Effector memory CD8-positive, alpha-beta T cell (primary cell): ENCODE results near the gene ZDHHC15.
"Not testable (repeated sequence)": the region's sequence is repeated elsewhere in the genome, so short reads cannot be mapped to it uniquely, and the experiment has no call there.

Experiments
- ATAC-seq: fragments of 150-1000 bp; cut with Tn5 transposase; replicated peaks from 2 replicates; pipeline ENCODE4 v1.10.0; 2021; ENCODE audit warnings: mild to moderate bottlenecking, moderate library complexity
- DNase-seq, 3 experiments: peaks; one replicate each; pipeline ENCODE4 v3.0.0; 2021
- H3K27ac Mint-ChIP-seq, 2 donors: one replicate each; pipeline ENCODE4 v1.8.0; 2022; ENCODE audit warnings: mild to moderate bottlenecking in 2 of 2, mixed read lengths in 2 of 2, moderate library complexity in 2 of 2
- H3K27me3 Mint-ChIP-seq, 2 donors: one replicate each; pipeline ENCODE4 v1.8.0; 2022; ENCODE audit warnings: mixed read lengths in 2 of 2
- H3K36me3 Mint-ChIP-seq: one replicate; pipeline ENCODE4 v1.8.0; 2022; ENCODE audit warnings: mild to moderate bottlenecking, moderate library complexity, mixed read lengths; ENCODE audit not compliant: insufficient read depth
- H3K4me1 Mint-ChIP-seq, 2 donors: one replicate each; pipeline ENCODE4 v1.8.0; 2022; ENCODE audit warnings: low read depth in 2 of 2, mixed read lengths in 2 of 2
- H3K4me3 Mint-ChIP-seq, 2 donors: one replicate each; pipeline ENCODE4 v1.8.0; 2022; ENCODE audit warnings: mild to moderate bottlenecking in 2 of 2, mixed read lengths in 2 of 2, moderate library complexity in 2 of 2
- H3K9me3 Mint-ChIP-seq, 2 donors: one replicate each; pipeline ENCODE4 v1.8.0; 2022; ENCODE audit warnings: mixed read lengths in 2 of 2
- total RNA-seq, 9 experiments: gene quantifications; one replicate each; lab custom pipeline; 2026; lab: John Stamatoyannopoulos, UW

Gene ZDHHC15, protein sequence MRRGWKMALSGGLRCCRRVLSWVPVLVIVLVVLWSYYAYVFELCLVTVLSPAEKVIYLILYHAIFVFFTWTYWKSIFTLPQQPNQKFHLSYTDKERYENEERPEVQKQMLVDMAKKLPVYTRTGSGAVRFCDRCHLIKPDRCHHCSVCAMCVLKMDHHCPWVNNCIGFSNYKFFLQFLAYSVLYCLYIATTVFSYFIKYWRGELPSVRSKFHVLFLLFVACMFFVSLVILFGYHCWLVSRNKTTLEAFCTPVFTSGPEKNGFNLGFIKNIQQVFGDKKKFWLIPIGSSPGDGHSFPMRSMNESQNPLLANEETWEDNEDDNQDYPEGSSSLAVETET
- total RNA-seq: 0 to 0.36 (median 0.17) reads per million in 9 experiments

DNA sequence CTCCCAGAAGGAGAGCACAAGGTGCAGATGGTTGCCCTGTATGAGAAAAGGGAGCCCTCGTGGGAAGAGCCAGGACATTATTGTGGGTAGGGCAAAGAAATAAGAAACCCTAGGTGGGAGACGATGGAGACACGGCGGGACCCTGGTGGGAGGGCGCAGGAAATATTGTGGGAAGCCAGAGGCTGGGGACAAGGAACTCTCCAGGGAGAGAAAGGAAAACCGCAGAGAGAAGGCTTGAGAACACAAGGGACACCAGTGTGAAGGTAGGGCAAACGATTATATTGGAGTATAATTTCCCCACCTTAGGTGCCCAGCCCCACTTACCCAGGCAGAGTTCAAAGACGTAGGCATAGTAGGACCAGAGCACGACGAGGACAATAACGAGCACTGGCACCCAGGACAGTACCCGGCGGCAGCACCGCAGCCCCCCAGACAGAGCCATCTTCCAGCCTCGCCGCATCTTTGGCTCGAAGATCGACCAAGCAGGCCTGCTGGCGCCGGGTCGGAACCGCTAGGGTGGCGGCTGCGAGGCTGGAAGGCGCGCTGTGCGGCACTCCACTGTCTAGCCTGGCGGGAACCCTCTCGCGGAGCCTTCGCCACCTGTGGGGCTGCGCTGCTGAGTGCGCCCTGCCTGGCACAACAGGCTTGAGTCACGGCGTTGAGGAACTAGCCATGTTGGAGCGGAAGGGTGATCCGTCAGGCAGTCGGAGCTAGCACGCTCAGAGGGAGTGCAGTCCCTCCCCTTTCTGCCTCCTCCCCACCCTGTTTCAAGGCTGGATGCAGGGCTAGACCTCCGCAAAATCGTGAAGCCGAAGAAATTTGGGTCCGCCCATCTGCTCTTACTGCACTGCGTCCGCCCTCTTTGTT, at the start of gene ZDHHC15:
ZDHHC15 (minus strand) TSS at position 473 of the 867 bp plus-strand sequence; CDS start at position 460, 13 bp downstream.
- ATAC-seq (peak; percentile 45), DNase-seq (peak in 1 of 3 experiments; percentile 0)
- H3K27ac Mint-ChIP-seq: no peak within 1 kb of the TSS
- H3K4me3 Mint-ChIP-seq: peak within 1 kb of the TSS; percentile 62 to 68
- H3K36me3 Mint-ChIP-seq: no peaks in the 10 kb centered on the region
- H3K27me3 Mint-ChIP-seq: peaks cover 19 to 20% of the 10 kb centered on the region in 2 donors
- no peaks in the 10 kb centered on the region for H3K9me3 Mint-ChIP-seq
- peaks cover 8% of the 10 kb centered on the region in 2 donors for H3K4me1 Mint-ChIP-seq

DNA sequence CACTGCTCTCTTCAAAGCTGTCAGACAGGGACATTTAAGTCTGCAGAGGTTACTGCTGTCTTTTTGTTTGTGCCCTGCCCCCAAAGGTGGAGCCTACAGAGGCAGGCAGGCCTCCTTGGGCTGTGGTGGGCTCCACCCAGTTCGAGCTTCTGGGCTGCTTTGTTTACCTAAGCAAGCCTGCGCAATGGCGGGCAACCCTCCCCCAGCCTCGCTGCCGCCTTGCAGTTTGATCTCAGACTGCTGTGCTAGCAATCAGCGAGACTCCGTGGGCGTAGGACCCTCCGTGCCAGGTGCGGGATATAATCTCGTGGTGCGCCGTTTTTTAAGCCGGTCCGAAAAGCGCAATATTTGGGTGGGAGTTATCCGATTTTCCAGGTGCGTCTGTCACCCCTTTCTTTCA, 37.7 kb upstream of the ZDHHC15 start:
- not testable (repeated sequence) for H3K27ac Mint-ChIP-seq, H3K4me1 Mint-ChIP-seq, H3K4me3 Mint-ChIP-seq, ATAC-seq, H3K9me3 Mint-ChIP-seq, H3K27me3 Mint-ChIP-seq, H3K36me3 Mint-ChIP-seq, DNase-seq

DNA sequence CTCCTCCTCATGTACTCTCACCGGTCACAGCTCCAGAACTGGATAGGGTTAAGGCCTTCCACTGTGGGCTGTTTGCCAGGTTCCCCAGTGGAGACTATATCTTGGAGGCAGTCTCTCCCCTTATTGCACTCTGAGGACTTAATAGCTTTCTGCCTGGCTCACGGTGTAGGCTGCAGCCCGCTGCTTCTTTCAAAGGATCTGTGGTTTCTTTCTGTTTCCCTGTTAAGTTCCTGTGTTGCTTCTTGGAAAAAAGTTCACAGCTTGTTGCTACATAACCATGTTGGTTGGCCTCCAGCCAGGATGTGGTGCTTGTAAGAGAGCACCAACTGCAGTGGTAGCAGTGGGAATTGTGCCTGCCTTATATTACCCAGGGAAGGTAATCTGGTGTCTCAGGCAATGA, 24.9 kb upstream of the ZDHHC15 start:
- no peak for ATAC-seq
- Mint-ChIP-seq H3K27me3 (no peaks in the 10 kb centered on the region), H3K36me3 (no peaks in the 10 kb centered on the region)

DNA sequence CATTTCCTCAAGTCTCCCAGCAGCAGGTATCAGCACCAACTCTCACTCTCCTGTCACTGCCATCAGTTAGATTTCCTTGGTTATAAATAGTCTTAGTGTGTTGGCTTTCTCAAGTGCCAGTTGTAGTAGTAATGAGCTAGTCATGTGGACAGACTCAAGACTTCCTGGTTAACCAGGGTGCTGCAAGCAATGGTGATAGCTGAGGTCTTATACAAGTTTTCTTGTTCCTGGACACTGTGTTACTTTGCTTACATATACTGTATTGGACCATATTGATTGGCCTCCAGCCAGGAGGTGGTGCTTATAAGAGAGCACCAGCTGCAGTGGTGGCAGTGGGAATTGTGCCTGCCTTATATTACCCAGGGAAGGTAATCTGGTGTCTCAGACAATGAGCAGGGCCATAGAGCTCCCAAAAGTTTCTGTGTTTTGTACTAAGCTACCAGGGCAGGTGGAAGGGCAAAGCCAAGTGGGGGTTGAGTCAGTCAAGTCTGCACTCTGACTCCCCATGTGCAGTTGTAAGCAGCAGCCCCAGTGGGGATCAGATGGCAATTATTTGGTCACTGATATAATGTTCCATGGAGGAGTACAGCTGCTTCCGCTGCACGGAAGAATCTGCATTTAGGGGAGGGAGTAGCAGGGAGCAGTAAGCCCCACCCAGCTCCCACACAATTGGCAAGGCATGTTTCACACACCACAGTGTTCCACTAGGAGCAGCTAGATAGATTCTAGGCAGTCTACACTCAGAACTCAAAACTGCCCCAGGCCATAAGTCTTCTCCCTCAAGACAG, 24.1 kb upstream of the ZDHHC15 start:
- H3K4me3 Mint-ChIP-seq: no peak overlapping the region
- no peaks in the 10 kb centered on the region for H3K4me1 Mint-ChIP-seq
- H3K36me3 Mint-ChIP-seq: no peaks in the 10 kb centered on the region
- H3K9me3 Mint-ChIP-seq: no peaks in the 10 kb centered on the region
- DNase-seq: no peak
- H3K27ac Mint-ChIP-seq: no peak overlapping the region
- no peaks in the 10 kb centered on the region for H3K27me3 Mint-ChIP-seq
- no peak for ATAC-seq

More for the DNA sequence above, 24.9 kb upstream of the ZDHHC15 start:
- Mint-ChIP-seq H3K27ac (no peak overlapping the region), H3K4me1 (no peaks in the 10 kb centered on the region), H3K9me3 (no peaks in the 10 kb centered on the region), H3K4me3 (no peak overlapping the region)
- no peak for DNase-seq

DNA sequence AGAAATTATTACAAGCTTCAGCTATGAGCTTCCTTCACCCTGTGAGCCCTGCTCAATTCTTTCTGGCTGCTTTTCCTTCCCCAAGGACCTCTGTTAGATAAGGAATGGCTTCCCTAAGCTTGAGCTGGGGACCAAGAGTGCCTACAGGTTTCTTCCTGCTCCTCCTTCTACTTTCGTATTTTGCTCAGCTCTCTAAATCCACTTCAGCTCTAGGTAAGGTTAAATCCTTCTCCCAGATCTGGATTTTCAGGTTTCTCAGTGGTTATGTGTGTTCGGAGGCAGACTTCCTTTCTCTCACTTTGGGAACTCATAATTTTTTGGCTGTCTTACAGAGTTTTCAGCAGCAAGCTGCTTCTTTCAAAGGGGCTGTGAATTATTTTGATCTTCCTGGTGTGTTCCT, 21.9 kb upstream of the ZDHHC15 start:
- no peak for ATAC-seq
- no peaks in the 10 kb centered on the region for H3K27me3 Mint-ChIP-seq

DNA sequence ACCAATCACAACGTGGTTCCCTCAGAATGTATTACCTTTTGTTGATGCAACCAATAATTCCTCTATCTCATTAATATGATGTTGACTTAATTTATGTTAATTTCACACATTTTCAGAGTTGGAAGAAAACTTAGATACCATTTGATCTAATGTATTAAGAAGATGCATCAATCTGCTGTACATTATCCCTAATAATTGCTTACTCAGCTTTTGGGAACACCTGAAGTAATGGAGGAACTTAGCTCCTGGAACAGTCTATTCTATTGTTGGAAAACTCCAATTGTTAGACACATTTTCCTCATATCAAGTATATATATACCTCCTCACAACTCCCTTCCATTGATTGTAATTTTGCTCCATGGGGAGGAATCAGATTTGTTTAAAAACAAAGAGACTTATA, 38.9 kb downstream of the ZDHHC15 start:
- H3K4me1 Mint-ChIP-seq: no peaks in the 10 kb centered on the region

More for the DNA sequence above, 21.9 kb upstream of the ZDHHC15 start:
- Mint-ChIP-seq H3K9me3 (no peaks in the 10 kb centered on the region), H3K4me1 (no peaks in the 10 kb centered on the region), H3K4me3 (no peak overlapping the region), H3K36me3 (no peaks in the 10 kb centered on the region), H3K27ac (no peak overlapping the region)
- no peak for DNase-seq

DNA sequence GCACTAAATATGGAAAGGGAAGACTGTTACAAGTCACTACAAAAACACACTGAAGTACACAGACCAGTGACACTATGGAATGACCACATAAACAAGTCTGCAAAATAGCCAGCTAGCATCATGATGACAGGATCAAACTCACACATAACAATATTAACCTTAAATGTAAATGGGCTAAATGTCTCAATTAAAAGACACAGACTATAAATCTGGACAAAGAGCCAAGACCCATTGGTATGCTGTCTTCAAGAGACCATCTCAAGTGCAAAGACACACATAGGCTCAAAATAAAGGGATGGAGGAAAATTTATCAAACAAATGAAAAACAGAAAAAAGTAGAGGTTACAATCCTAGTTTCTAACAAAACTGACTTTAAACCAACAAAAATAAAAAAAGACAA, 61.1 kb downstream of the ZDHHC15 start:
- H3K4me1 Mint-ChIP-seq, ATAC-seq, H3K36me3 Mint-ChIP-seq, H3K4me3 Mint-ChIP-seq, H3K27me3 Mint-ChIP-seq, H3K27ac Mint-ChIP-seq, DNase-seq: not testable (repeated sequence)
- peaks cover 5 to 15% of the 10 kb centered on the region in 2 donors for H3K9me3 Mint-ChIP-seq

More for the DNA sequence above, 38.9 kb downstream of the ZDHHC15 start:
- H3K27me3 Mint-ChIP-seq: no peaks in the 10 kb centered on the region
- H3K27ac Mint-ChIP-seq: no peak overlapping the region
- no peaks in the 10 kb centered on the region for H3K9me3 Mint-ChIP-seq
- ATAC-seq: no peak
- no peak overlapping the region for H3K4me3 Mint-ChIP-seq
- no peaks in the 10 kb centered on the region for H3K36me3 Mint-ChIP-seq
- no peak for DNase-seq

DNA sequence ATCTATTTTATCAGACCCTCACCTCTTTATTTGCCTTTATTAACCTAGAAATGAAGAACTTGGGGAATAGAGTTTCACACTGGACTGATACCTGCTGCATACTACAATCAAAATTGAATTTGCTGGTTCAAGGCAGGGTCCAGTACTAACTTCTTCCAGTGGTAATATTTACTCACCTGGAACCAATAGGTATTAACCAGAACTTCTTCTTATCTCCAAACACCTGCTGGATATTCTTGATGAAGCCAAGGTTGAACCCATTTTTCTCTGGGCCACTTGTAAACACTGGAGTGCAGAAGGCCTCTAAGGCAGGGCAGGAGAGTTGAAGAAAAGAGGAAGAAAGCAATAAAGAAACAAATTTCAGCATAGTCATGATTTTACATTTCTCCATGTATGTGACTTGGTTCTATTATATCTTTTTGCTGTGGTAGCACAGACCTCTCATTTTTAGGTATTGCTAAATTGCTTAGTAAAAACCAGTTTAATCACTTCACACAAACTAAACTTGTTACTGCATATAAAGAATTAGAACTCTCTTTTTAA, 101.1 kb downstream of the ZDHHC15 start:
- Mint-ChIP-seq H3K27me3 (no peaks in the 10 kb centered on the region), H3K27ac (no peak overlapping the region), H3K4me1 (no peaks in the 10 kb centered on the region), H3K9me3 (no peaks in the 10 kb centered on the region), H3K4me3 (no peak overlapping the region), H3K36me3 (no peaks in the 10 kb centered on the region)
- DNase-seq (no peak), ATAC-seq (no peak)

DNA sequence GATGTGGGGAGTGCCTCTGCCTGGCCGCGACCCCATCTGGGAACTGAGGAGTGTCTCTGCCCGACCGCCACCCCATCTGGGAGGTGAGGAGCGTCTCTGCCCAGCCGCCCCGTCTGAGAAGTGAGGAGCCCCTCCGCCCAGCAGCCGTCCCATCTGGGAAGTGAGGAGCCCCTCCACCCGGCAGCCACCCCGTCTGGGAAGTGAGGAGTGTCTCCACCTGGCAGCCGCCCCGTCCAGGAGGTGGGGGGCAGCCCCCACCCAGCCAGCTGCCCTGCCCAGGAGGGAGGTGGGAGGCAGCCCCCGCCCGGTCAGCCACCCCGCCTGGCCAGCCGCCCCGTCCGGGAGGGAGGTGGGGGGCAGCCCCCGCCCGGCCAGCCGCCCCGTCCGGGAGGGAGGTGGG, 115.7 kb downstream of the ZDHHC15 start:
- H3K9me3 Mint-ChIP-seq: peaks cover 2 to 14% of the 10 kb centered on the region in 2 donors
- not testable (repeated sequence) for DNase-seq, H3K36me3 Mint-ChIP-seq, ATAC-seq, H3K4me3 Mint-ChIP-seq, H3K4me1 Mint-ChIP-seq, H3K27me3 Mint-ChIP-seq, H3K27ac Mint-ChIP-seq

DNA sequence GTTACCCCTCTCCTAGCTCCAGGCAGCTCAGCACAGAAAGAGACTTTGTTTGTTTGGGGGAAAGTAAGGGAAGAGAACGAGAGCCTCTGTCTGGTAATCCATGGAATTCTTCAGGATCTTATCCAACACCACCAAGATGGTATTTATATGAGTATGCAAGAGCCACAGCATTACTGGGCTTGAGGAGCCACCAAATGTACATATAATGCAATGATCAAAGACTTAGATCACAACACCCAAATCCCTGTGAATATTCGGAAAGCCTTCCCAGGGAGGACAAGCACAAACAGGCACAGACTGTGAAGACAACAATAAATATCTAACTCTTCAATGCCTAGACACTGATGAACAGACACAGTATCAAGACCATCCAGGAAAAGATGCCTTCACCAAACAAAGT, 132.4 kb downstream of the ZDHHC15 start:
- no peaks in the 10 kb centered on the region for H3K27me3 Mint-ChIP-seq
- H3K4me3 Mint-ChIP-seq: no peak overlapping the region
- H3K27ac Mint-ChIP-seq: no peak overlapping the region
- DNase-seq: no peak
- H3K36me3 Mint-ChIP-seq: no peaks in the 10 kb centered on the region
- no peaks in the 10 kb centered on the region for H3K4me1 Mint-ChIP-seq
- ATAC-seq: no peak
- peaks cover 8 to 14% of the 10 kb centered on the region in 2 donors for H3K9me3 Mint-ChIP-seq

DNA sequence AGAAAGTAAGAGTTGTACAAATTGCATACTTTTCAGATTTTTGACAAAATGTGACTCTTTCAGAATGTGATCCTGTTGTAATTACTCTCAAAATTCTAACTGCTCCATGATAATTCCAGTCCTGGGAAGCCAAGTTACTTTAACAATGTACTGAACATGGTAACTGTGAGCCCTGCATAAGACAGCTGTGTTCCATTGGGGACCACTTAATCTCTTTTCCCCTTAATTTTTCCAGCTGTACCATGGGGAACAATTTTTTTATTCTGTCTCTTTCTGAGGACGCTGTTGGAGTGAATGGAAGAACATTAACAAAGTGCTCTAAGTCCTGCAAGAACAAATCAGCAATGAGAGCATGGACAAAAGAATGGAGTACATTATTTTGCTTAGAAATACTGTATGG, 153.1 kb downstream of the ZDHHC15 start:
- Mint-ChIP-seq H3K4me3 (no peak overlapping the region), H3K27me3 (no peaks in the 10 kb centered on the region), H3K27ac (no peak overlapping the region), H3K4me1 (no peaks in the 10 kb centered on the region), H3K9me3 (no peaks in the 10 kb centered on the region), H3K36me3 (no peaks in the 10 kb centered on the region)
- ATAC-seq: no peak
- DNase-seq: no peak

DNA sequence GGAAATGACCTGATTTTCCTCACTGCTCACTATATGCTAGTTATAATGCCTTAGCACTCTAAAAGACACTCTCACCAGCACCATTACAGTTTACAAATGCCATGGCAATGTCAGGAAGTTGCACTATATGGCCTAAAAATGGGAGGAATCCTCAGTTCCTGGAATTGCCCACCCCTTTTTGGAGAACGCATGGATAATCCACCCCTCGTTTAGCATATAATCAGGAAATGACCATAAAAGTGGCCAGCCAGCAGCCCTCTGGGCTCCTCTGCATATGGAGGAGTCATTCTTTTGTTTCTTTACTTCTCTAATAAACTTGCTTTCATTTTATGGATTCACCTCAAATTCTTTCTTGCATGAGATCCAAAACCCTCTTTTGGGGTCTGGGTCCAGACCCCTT, 156.0 kb downstream of the ZDHHC15 start:
- Mint-ChIP-seq H3K36me3 (peaks cover 2% of the 10 kb centered on the region), H3K27me3 (no peaks in the 10 kb centered on the region), H3K4me1 (no peaks in the 10 kb centered on the region)

More for the DNA sequence above, 156.0 kb downstream of the ZDHHC15 start:
- H3K27ac Mint-ChIP-seq: no peak overlapping the region
- no peak for ATAC-seq
- peaks cover 0 to 2% of the 10 kb centered on the region in 2 donors for H3K9me3 Mint-ChIP-seq
- H3K4me3 Mint-ChIP-seq: no peak overlapping the region
- no peak for DNase-seq
